Vagina (tissue), 2 donors: ENCODE measurements around the gene C10orf105.

Experiments used
- CTCF ChIP-seq, 3 experiments: fragments of 450-650 bp in 2 of 3; fragments of 200-600 bp in 1 of 3; sonication (generic) in 1 of 3; IDR thresholded peaks; one replicate each; pipeline ENCODE4 v1.5.1; 2017 to 2019; ENCODE audit warnings: antibody characterized with exemption in 3 of 3, mild to moderate bottlenecking in 2 of 3, moderate library complexity in 2 of 3
- POLR2A ChIP-seq, 2 donors: fragments of 450-650 bp; IDR thresholded peaks; one replicate each; pipeline ENCODE4 v1.6.1; 2017; ENCODE audit warnings: antibody characterized with exemption in 2 of 2, mild to moderate bottlenecking in 2 of 2, moderate library complexity in 2 of 2
- POLR2AphosphoS5 ChIP-seq, 2 donors: sonication (generic); formaldehyde crosslinking; IDR thresholded peaks; one replicate each; pipeline ENCODE4 v1.9.0; 2017; ENCODE audit warnings: antibody characterized with exemption in 2 of 2, mild to moderate bottlenecking in 2 of 2, low read depth in 1 of 2; ENCODE audit not compliant: insufficient read depth in 1 of 2

GRCh38 chr10:71677261-71677660 is 42.3 kb downstream of the C10orf105 start:
- TF ChIP-seq CTCF (IDR thresholded peaks at IDR 0.05) (no peak), POLR2A (IDR thresholded peaks at IDR 0.05) (no peak), POLR2AphosphoS5 (IDR thresholded peaks at IDR 0.05; ENCODE audit: insufficient read depth in 1 of 2, low read depth in 1 of 2) (no peak)
